PFSK-1 (cell line): ENCODE data around the gene CEP152.

ENCODE experiments used
- POLR2AphosphoS5 ChIP-seq: IDR thresholded peaks from 2 replicates; pipeline ENCODE4 v1.6.1; 2012; ENCODE audit warnings: low read depth, mild to moderate bottlenecking, control low read depth, low read length, moderate library complexity
- SIN3A ChIP-seq: IDR thresholded peaks from 2 replicates; pipeline ENCODE4 v1.6.1; 2012; ENCODE audit warnings: mild to moderate bottlenecking, low read length, moderate library complexity, borderline replicate concordance; ENCODE audit not compliant: insufficient read depth

- no peak for TF ChIP-seq SIN3A
- no peak for TF ChIP-seq POLR2AphosphoS5
Measured at GRCh38 chr15:48833526-48834239, 22.8 kb upstream of the CEP152 start.
